ENCODE measurements around the gene LUZP1.

LUZP1 gene

DNA sequence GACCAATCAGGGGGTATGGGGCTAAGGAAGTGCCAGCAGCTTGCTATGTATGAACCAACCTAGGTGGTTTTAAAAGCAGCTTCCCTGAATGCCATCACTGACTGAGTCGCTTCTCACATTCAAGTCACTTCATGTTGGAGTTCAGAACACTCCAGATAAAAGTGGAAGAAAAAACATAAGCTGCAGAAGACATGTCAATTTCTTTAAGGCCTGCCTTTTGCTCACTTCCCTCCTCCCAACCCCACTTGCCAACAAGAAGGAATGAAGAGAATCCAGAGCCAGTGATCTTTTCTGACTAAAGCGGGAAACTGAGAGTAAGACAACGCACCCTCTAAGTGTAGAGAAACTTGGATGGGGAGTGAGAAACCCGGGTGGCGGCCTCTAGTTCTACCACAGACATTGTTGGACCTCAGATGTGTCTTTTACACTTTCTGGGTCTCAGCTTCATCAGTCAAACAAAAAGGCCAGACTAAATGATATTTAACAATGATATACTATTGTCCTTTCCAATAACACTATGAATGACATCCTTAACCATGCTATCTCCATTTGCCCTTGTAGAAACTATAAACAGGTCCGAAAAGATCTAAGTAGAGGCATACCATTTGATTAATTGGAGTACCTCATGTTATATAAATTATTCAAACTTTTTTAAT is 54.1 kb downstream of the LUZP1 start:
- DNase-seq: peak in 1 of 6 experiments; percentile 6

DNA sequence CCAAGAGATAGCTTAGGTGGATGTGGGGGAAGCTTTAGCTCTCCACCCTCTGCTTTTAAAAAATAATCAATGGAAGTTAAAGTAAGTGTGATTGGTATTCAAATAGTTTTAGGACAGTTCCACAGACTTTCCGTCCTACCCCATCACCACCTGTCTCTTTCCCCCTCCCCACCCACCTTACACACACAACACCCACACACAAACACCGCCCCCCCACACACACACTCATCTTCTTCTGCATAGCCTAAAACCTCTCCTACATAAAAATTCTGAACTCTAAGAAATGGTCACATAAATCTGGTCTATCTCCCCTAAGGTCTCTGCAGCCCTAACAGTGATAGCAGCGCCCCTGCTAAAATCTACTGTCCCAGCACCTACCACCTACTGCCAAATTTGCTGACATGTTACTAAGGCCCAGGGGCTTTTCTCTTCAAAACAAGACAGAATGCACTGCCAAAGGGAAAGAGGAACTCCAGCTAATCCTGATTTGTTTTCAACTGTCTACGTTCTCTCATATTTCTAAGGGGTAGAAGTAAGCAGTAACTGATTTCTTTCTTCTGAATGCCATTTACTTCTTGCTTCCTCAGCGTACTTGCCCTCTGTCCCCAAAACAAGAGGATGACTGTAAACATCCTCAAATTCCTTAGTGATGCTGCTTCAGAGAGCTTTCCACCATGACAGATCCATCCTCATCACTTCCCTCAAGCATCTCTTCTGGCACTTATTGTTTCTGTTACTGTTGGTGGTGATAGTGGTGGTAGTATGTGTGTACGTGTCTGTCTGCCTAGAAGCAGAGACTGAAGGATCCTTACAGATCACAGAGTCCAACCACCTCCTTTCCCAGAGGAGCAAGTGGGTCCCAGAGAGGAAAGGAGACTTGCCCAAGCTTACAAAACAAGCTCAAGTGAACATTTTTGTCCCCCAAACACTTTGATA is 56.8 kb downstream of the LUZP1 start:
- DNase-seq: no peak

DNA sequence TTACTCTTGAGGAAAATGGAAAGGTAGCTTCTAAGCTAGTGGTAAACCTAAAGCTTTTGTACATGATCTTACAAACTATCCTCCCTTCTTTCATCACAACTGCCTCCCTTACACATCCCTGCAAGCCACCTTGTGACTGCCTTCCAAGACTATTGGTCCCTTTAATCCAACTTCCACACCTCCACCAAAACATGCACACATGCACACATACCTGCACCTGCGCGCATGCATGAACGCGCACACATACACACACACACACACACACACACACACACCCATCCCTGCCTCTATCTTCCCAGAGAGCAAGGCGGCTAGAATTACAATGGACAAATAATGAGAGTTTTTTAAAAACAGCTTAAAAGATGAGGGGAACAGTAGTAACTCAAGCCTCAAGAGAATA is 58.3 kb downstream of the LUZP1 start:
- DNase-seq: no peak

DNA sequence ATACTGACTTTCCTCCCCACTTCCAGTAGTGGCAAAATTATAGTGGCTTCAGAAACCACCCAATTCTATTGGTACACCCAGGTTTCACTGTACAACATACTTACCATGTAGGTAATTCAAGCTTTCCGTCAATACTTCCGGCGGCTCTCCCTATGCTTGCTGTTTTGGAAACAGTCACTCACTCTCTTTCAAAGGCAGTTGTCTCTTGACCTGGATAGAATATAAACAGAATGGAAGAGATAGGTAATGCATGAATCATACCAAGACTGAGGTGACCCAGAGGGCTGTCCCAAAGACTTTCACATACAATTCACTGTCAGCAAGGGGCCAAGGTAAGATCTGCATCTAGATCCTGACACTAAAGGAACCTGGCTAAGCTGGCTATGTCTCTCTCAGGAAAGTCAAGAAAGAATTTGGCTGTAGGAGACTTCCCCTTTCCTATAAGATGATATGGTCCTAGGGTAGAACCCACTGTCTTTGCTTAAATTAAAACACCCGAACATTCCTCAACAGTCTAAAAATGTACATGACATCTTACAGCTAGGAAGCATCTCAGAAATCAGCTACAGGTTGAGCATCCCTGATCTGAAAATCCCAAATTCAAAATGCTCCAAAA is 59.6 kb downstream of the LUZP1 start:
- no peak for DNase-seq

DNA sequence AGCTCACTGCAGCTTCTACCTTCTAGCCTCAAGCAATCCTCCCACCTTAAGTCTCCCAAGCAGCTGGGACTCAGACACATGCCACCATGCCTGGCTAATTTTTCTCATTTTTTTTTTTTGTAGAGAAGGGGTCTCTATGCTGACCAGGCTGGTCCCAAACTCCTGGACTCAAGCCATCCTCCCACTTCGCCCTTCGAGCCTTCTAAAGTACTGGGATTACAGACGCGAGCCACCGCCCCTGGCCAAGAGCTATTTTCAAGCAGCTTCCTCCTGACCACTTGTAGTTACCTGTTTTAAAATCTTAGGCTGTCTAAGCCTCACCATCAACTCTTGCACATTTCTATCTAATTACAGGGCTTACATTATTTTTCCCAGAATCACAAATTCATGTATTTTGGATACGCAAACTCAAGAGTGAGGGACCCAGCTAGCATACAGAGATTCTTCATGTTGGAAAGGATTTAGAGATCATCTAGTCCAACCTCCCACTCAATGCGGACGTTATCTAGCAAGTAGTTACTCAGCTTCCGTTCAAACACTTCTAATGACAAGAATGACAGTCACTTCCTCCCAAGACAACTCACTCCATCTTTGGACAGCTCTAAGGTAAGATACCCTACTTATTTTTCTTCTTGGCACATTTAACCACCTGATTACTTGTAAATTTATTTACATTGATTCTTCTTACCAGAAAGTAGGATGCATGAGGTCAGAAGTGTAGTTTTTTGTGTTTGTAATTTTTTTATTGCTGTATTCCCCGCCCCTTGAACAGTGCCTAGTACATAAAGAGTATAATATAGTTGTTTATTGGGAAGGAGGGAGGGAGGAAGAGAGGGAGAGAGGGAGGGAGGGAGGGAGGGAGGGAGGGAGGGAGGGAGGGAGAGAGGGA is 65.4 kb downstream of the LUZP1 start:
- peak in 3 of 6 experiments; percentile 21 to 30 (median 27) for DNase-seq

DNA sequence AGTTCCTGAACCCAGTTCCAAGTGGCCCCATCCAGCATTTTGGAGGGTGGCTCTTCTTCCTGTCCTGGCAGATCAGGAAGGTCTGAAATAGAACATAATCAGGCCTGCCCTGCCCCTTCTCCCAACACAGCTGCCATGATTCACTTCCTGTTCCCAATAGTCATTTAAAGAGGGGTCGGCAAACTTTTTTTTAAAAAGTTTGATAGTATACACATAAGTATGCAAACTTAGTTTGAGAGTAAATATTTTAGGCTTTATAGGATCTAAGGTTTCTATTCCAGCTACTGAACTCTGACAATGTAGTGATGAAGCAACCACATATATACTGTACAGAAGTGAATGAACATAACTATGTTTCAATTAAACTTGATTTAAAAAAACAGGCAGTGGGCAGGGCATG is 66.4 kb downstream of the LUZP1 start:
- no peak for DNase-seq

DNA sequence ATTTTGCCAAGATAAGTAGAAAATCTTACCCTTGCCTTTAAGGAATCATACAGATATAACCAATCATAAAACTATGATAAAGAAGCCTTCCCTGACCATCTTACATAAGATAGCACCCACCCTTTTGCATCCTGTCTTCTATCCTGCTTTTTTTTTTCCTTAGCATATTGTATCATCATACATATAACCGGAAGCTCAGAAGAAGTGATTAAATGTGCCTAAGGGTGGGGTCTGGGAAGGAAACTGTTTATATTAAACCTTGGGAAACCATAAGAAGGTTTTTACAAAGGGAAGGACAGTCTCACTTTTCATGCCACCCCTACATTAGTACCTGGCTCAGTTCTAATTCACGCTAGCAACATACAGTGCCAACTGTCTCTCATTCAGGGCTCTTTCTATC is 66.8 kb downstream of the LUZP1 start:
- DNase-seq: no peak

DNA sequence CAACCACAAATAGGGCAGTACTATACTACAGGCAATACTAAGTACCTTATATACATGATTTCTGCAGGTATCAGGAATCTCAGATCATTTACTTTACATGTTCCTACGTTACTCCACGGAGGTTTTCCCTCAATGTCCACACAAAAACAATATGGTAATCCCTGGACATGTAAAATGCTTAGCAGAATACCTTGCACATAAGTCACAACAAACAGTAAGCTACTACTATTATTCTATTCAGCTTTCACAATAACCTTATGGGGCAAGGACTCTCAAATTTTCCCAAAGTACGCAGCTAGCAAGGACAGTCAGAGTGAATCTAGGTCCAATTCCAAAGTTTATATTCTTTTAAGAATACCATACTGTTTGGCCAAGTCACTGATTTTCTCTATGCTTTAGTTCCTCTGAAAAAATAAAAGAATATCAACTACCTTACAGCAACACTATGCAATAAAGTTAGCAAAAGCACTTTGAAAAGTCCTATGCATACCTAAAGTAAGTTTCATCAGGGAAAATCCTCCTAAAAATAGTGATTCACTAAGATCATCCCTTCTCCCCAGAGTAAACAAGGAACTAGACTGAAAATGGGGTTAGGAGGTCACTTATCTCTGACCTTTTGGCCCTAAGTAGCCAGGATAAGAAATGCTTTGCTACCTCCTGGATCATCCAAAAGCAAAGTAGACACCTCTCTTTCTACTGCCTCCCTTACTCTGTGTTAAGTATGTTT is 67.4 kb downstream of the LUZP1 start:
- DNase-seq: no peak

DNA sequence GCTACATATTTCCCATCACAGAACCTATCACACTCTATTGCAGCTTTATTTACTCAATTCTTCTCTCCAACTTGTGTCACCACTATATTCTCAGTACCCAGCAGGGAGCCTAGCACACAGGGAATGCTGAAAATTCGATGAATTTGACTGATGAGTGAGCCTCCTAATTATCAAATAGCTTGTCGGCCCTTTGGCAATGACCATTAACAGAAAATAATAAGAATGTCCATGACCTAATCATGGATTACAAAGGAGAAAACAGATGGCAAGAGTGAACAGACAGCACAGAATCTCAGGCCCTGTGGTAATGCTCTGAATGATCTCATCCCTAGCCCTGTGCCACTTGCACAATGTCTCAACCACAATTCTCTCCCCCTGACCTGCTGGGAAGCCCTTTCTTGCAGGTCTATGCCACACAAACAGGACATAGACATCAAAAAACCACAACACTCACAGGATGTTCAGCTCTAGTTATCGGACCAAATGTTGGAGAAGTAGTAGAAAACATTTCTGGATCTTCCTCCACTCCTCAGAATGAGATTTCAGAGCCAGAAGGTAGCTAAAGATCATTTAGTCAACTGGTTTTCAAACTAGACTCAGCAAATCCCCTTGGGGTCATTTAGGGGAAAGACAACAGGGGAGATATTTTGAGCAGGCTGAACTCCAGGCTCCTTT is 68.4 kb downstream of the LUZP1 start:
- DNase-seq: no peak

DNA sequence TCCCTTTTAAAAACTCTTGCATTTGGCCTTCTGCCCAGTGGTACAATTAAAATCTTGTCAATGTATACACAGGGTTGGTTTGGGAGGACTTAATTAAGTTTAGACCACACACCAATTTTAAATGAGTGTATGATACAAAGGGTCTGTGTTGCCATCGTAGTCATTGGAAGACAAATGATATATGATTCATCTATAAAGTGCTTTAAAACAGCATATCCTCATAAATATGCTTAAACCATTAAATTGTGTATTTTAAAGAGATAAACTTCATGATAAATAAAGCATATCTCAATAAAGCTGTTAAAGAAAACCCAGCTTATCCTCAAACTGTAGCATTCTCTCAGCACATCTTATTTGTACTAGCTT is 69.5 kb downstream of the LUZP1 start:
- DNase-seq: no peak

DNA sequence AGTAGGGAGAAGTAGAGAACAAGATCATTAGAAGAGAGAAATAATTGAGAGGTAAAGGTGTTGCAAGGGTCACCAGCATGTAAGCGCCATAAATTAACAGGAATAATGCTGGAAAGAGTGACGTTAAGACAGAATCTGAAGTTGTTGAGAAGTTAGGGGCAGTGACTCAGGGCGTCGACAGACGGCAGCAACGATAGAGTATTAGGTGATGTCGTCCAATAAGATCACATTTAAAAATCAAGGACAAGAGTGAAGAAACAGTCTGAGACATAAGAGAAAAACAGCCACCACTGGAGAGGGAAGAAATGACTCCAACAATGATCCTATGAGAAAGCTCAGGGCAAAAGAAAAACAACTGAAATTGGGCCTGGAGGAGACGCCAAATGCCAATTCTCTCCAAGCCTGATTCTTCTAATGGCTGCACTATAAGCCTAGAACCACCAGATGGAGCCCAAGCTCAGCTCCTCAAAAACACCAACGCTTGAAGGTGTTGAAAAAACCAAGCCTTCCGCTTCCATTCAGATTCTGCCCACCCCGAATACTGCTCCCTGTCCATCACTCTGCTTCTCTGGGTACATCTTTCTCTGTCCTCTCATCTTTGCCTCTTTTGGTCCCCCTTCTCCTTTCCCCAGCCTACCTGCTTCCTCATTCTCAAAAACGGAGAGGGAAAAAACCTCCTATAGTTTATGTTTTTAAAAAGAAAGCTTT is 70.0 kb downstream of the LUZP1 start:
- peak; percentile 16 to 74 (median 48) for DNase-seq

DNA sequence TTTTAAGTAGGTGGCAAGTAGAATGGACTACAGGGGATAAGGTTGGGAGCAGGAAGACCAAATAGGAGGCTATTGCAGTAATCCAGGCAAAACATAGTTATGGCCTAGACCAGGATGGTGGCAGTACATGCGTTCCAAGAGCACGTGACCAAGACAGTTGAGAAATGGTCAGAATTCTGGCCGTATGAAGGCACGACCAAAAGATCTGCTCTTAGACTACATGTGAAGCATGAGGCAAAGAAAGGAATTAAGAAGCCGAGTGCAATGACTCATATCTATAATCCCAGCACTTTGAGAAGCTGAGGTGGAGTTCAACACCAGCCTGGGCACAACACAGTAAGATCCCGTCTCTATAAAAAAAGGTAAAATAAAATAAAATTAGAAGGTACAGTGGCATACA is 71.3 kb downstream of the LUZP1 start:
- no peak for DNase-seq

DNA sequence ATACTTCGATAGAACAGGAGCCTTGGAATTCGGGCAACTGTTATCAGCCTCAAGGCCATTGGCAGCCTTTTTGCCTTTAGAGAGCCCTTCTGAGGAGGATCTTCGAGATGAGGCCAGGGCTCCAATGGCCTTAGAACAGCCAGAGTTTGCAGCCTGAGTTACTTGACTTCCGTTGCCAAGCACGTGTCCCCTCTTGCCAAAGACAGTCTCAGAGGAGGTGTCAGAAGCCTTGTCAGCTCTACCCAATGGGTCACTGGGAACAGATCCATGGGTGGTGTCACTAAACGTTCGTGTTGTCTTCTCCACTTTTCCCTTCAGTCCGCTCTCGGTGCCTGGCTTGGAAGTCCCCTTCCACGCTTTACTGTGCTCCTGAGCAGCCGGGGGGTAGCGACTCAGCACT is 76.2 kb downstream of the LUZP1 start:
- no peak for DNase-seq

DNA sequence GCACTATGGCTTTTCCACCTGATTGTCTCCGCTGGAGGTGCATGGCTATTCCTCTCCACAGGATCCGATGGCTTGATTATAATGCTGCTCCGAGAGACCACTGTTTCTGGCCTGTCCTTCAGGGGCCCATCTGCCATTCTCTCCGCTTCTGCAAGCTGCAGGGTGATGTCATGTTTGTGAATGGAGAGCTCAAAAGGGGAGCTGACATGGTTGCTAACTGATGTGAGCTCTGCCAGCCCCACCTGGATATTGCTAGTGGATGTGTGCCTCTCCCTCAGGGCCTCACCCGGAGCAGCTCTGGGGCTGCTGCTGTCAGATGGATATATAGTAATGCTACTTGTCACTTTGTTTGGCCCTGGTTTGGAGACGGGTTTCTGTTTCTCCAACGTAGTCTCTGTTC is 77.1 kb downstream of the LUZP1 start:
- DNase-seq: no peak

DNA sequence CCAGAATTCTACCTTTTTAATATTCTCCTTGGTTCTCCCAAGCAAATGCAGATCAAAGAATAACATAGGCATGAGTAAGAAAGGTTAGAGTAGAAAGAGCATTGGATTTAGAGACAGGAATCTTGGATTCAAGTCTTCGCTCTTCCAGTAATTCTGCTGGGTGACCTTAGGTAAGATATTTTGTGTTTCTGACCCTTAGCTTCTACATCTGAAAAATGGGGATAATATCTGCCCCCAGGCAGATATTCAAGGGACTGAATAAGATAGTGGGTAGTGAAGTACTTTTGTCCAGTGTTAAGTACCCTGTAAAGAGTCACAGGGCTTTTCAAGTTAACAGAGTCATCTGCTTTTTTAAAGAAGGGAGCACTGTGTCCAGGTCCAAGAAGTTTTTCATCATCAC is 78.6 kb downstream of the LUZP1 start:
- DNase-seq: no peak

DNA sequence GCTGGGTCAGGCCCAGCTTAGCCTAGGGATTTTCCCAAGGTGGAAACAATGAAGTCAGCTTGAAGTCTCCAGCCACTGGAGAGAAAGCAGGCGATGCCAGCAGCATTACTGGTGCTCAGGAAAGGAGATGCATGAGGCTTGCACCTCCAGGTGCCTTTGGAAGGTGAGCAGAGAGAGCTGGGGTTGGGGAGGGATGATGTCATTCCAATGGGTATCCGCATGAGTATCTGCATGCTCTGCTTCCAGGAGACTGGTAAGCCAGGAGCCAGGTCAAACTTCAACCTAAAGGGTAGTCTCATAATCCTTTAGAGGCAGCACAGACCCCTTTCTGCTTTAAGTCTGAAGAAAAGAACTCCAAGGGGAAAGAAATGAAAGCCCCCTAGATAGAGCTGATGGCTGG is 80.6 kb downstream of the LUZP1 start:
- DNase-seq: no peak

DNA sequence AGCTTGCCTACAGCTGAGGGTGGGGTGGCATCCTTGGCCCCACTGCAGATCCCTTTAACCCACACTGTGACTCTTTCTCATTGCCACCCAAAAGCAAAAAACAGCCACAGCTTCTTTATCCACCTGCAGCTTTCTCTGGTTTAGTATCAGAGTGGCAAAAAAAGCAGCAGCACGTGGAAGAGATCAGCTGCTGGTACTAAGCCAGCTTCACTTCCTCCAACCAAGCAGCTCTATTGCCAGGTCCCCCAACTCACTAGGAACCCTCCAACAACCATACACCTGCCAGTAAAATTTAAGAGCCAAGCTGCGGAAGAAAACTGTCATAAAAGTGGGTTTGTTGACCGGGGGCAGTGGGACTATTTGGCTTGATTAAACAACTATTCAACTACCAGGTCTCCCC is 83.0 kb downstream of the LUZP1 start:
- no peak for DNase-seq

DNA sequence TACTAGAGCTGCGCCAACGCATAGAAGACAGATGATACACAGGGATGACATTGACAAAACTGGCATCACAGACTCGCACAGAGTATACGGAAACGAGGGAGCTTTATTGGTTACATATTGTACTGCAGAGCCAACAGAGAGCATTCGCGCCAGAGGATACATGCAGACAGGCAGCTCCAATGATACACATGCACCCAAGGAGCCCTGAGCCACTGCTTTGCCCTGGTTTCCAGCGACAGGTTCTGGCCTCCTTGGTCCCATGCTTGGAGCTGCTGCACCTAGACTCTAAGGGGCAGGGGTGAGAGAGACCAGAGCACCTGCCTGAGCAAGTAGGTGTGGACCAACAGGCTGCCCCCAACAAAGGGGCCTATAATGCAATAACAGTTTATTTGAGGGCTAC is 83.8 kb downstream of the LUZP1 start:
- DNase-seq: no peak

DNA sequence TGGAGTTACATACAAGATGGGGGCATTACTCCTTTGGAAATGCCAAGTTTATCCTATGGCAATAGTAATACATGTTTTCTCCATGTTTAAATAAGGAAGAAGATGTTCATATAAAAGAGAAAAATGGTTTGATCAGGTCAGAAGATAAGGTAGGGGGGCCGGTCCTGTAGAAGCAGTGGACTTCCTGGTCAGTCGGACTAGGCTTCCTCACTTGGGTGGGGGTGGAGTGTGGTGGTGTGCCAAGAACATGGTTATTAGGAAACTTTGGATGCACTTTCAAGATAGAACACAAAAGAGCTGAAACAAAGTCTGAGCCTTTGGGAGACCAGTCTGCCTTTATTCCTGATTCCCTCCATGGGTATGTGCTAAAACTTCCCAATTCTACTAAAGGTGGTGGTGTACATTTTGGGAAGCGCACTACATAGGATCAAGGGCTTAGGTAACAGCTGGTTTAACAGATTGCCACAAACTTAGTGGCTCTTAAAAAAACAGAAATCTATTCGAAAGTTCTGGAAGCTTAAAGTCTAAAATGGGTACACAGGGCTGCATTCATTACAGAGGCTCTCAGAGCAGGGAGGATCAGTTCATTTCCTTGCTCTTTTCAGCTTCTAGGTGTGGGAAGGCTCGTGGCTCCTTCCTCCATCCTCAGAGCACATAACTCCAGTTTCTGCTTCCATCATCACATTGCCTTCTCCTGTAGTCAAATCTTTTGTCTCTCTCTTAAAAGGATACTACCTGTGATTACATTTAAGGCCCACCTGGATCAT is 84.8 kb downstream of the LUZP1 start:
- DNase-seq: no peak

DNA sequence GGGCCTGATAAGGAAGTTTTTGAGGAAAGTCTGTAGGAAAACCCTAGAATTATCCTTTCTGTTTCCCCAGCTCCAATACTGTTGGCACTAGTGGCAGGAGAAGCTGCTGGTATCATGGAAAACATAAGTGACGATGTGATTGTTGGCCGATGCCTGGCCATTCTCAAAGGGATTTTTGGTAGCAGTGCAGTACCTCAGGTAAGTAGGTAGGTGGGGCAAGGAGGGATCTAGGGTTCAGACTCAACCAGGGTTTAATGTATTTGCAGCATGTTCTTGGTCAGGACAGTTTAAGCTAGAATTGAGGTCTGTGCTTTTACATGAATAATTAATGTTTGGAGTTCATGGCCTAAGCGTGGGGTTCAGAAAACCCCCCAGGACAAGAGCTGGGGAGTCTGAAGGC is 87.3 kb downstream of the LUZP1 start:
- DNase-seq: no peak

Data from stimulated activated naive CD4-positive, alpha-beta T cell (primary cell).